ENCODE data around the gene EMILIN2. TPM values are rescaled to one million over a fixed set of nuclear protein-coding genes. Genes with fewer than 3 reads are reported as not detected.

The EMILIN2 gene
- total RNA-seq, 1 donor from 2014 or later = 51.5 TPM

DNA sequence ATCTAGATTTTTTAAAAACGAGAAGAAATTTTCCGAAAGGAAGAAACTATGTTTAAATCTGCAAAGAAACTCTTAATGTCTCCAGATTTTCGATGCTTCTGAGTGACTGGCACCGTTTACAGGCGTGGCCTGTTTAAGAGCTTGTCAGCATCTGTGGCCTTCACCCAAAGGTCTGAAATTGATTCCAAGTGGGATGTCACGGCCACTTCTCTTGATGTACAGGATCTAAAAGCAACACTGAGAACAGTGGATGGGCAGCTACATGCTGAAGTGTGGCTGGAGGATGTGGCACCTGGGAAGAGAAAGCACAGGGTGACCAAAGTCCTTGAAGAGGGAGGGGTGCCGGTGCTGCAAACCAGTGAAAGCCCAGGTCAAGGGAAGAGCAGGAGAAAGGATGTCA, 28.0 kb downstream of the EMILIN2 start:
- H3K27me3 ChIP-seq (ENCODE audit: low read depth) = no peaks in the 10 kb centered on the region
- TF ChIP-seq, protein P1, sequence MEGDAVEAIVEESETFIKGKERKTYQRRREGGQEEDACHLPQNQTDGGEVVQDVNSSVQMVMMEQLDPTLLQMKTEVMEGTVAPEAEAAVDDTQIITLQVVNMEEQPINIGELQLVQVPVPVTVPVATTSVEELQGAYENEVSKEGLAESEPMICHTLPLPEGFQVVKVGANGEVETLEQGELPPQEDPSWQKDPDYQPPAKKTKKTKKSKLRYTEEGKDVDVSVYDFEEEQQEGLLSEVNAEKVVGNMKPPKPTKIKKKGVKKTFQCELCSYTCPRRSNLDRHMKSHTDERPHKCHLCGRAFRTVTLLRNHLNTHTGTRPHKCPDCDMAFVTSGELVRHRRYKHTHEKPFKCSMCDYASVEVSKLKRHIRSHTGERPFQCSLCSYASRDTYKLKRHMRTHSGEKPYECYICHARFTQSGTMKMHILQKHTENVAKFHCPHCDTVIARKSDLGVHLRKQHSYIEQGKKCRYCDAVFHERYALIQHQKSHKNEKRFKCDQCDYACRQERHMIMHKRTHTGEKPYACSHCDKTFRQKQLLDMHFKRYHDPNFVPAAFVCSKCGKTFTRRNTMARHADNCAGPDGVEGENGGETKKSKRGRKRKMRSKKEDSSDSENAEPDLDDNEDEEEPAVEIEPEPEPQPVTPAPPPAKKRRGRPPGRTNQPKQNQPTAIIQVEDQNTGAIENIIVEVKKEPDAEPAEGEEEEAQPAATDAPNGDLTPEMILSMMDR (IDR thresholded peaks at IDR 0.05) = no peak
- ATAC-seq (no peak), DNase-seq (no peak)
- no peaks in the 10 kb centered on the region for H3K36me3 ChIP-seq
- H3K4me3 ChIP-seq = no peak overlapping the region
- no peaks in the 10 kb centered on the region for H3K9me3 ChIP-seq
- intact Hi-C loops (cut with DNase I) = no loop called here
- no peak overlapping the region for H3K27ac ChIP-seq
- no peaks in the 10 kb centered on the region for H3K4me1 ChIP-seq

DNA sequence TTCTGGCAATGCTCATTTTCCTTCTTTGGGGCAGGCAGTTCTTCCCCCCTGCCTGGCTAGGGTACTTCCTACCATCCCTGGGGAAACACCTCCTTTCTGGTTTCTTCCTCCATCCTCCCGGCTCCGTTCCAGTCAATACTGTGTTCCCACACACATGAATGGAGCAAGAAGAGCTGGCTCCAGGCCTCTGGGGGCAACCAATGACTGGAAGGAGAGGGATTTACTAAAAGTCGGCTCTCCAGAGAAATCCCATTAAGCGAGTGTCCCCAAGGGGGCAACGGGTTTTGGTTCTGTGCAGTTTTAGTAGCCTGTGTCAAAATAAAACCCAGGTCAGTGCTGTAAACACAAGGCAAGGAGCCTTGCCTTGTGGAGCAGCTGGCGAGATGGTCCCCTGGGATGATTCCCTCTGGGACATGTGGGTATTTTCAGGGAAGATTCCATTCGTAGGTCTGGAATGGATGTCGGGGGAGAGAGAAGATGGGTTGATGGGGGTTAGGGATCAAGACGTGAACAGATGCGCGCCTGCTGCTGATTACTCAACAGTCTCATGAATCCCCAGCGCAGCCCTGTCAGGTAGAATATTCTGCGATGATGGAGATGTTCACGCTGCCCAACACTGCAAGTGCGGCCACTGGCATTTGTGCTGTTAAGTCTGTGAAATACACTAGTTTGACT, 32.0 kb downstream of the EMILIN2 start:
- H3K27ac ChIP-seq = no peak overlapping the region
- ATAC-seq (no peak), DNase-seq (no peak)
- intact Hi-C loops (cut with DNase I) = no loop called here
- H3K4me1 ChIP-seq = peaks cover 9% of the 10 kb centered on the region
- H3K27me3 ChIP-seq (ENCODE audit: low read depth) = no peaks in the 10 kb centered on the region
- no peaks in the 10 kb centered on the region for H3K36me3 ChIP-seq
- TF ChIP-seq, protein P1 (IDR thresholded peaks at IDR 0.05) = no peak
- H3K9me3 ChIP-seq = no peaks in the 10 kb centered on the region
- no peak overlapping the region for H3K4me3 ChIP-seq

DNA sequence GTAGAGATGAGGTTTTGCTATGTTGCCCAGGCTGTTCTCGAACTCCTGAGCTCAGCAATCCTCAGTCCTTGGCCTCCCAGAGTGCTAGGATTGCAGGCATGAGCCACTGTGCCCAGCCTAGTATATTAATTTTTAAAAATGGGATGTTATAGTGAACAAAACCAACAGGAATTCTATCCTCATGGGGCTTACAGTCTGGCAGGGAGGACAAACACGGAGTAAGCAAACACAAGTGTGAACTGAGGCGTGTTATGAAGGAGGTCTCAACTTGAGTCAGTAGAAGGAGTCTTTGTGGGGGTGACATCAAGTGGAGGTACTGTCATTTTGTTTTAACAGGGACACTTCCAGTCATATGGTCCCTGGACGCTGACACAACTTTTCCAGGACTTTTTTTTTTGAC, 33.1 kb downstream of the EMILIN2 start:
- no peak for ATAC-seq
- peaks cover 9% of the 10 kb centered on the region for H3K4me1 ChIP-seq
- no peaks in the 10 kb centered on the region for H3K27me3 ChIP-seq (ENCODE audit: low read depth)
- no peak overlapping the region for H3K4me3 ChIP-seq
- no peak overlapping the region for H3K27ac ChIP-seq
- no peaks in the 10 kb centered on the region for H3K9me3 ChIP-seq
- H3K36me3 ChIP-seq = no peaks in the 10 kb centered on the region
- intact Hi-C loops (cut with DNase I) = no loop called here
- TF ChIP-seq, protein P1 (IDR thresholded peaks at IDR 0.05) = no peak
- no peak for DNase-seq

DNA sequence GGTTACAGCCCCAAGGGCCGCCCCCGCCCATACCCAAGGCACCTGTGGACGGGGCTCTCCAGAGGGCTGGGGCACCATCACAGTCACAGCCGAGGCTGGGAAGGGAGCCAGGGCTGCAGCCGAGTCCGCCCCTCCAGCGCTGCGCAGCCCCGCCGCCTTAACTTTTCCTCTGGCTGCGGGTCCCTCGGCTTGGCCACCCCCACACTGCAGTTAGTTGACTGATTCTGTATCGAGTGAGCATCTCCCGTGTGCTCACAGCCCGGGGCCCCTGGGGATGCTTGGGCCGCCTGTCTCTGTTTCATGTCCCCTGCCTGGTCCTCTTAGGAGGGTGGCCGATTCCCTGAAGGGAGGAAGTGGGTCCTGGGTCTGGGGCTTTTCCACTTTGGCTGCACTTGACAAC, 33.7 kb downstream of the EMILIN2 start:
- no peak overlapping the region for H3K4me3 ChIP-seq
- intact Hi-C loops (cut with DNase I) = no loop called here
- H3K9me3 ChIP-seq = no peaks in the 10 kb centered on the region
- no peak overlapping the region for H3K27ac ChIP-seq
- peaks cover 9% of the 10 kb centered on the region for H3K4me1 ChIP-seq
- DNase-seq (no peak), ATAC-seq (peak in 1 of 2 donors; percentile 44)
- TF ChIP-seq, protein P1 (IDR thresholded peaks at IDR 0.05) = no peak
- H3K36me3 ChIP-seq = no peaks in the 10 kb centered on the region
- H3K27me3 ChIP-seq (ENCODE audit: low read depth) = no peaks in the 10 kb centered on the region

DNA sequence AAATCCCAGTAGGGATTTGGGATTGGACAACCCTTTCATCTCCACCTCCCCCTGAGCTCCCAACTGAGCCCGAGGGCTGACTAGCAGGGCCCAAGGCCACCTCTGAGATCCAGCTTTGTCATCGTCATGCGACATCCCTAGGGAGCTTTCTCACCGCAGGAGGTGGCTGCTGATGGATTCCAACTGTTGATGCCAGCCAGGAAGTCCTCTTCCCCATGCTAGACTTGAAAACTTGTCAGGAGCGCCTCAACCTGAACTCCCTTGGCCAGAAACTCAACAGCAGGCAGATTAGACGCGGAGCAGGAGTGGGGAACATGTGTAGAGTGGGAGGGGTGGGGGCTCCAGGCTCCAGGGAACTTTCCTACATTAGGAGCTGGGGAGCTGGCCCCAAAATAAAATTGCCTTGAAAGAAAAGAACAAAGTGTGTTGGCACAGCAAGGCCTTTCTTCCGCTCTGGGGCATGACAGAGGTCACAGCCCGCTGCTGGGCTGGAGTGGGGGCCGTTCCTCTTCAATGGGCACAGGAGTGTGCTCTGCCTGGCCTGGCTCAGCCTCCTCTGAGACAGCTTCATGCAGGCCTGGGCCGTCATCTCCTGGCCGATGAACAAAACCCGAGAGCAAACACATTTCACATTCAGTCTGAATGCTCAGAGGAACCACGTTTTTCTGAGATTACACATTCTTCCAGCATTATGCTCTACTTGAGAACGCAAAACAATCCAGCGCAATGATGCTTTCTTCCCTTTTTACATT, 34.5 kb downstream of the EMILIN2 start:
- peak overlapping the region; percentile 41 for H3K27ac ChIP-seq
- DNase-seq (no peak), ATAC-seq (peak; percentile 35 to 52)
- H3K4me3 ChIP-seq = no peak overlapping the region
- TF ChIP-seq, protein P1 (IDR thresholded peaks at IDR 0.05) = no peak
- intact Hi-C loops (cut with DNase I) = no loop called here
- no peaks in the 10 kb centered on the region for H3K9me3 ChIP-seq
- no peaks in the 10 kb centered on the region for H3K27me3 ChIP-seq (ENCODE audit: low read depth)
- no peaks in the 10 kb centered on the region for H3K36me3 ChIP-seq
- peaks cover 9% of the 10 kb centered on the region for H3K4me1 ChIP-seq
